ENCODE data around the gene TANC1. TPM values are rescaled to one million over a fixed set of nuclear protein-coding genes. Genes with fewer than 3 reads are reported as not detected.
A peak's percentile ranks its signal among the peaks of the same experiment; 100 is the strongest.

TANC1 gene
- total RNA-seq, 1 experiment from 2014 or later = 2.5 TPM

GRCh38 chr2:159118115-159118858, 149.8 kb downstream of the TANC1 start:
- H3K14ac ChIP-seq (ENCODE audit: insufficient read depth, low read length) = no peak overlapping the region
- no peak overlapping the region for H4K8ac ChIP-seq (replicated peaks; ENCODE audit: insufficient read length, low read depth, low read length)
- H2BK120ac ChIP-seq (ENCODE audit: low read depth, low read length, poor library complexity, severe bottlenecking) = no peak overlapping the region
- no peak overlapping the region for H2AK5ac ChIP-seq (ENCODE audit: insufficient read length, low read length)
- Mint-ChIP-seq H3K36me3 (ENCODE audit: insufficient read depth in 1 of 3, low read depth in 3 of 3) (no peaks in the 10 kb centered on the region; a peak in 1 of 7 replicates), H3K9me3 (no peaks in the 10 kb centered on the region), H3K27me3 (ENCODE audit: low read depth) (no peaks in the 10 kb centered on the region), H3K27ac (no peak overlapping the region; a peak in 3 of 7 replicates), H3K4me3 (no peak overlapping the region), H3K4me1 (peaks cover 0 to 2% of the 10 kb centered on the region in 2 experiments; a peak in 1 of 4 replicates)
- no peaks in the 10 kb centered on the region for H3K23me2 ChIP-seq (ENCODE audit: insufficient read length, low read depth, low read length, poor library complexity, severe bottlenecking)
- H4K91ac ChIP-seq (ENCODE audit: insufficient read length, low read depth, low read length) = no peak overlapping the region
- no peak overlapping the region for H4K5ac ChIP-seq (ENCODE audit: insufficient read length, low read depth, low read length)
- peak; percentile 80 for DNase-seq
- no peak overlapping the region for H2BK15ac ChIP-seq (ENCODE audit: low read depth, low read length)
- no peak overlapping the region for H3K27ac ChIP-seq (ENCODE audit: insufficient read length, low read depth, low read length)
- no peak overlapping the region for H3K18ac ChIP-seq (ENCODE audit: insufficient read length, low read depth, low read length)
- no peak overlapping the region for H2AFZ ChIP-seq (ENCODE audit: low read length)
- H3K79me1 ChIP-seq (ENCODE audit: insufficient read depth, low read depth, low read length, poor library complexity, severe bottlenecking) = no peaks in the 10 kb centered on the region
- no peak overlapping the region for H3T11ph ChIP-seq (ENCODE audit: low read length)
- H3K9ac ChIP-seq (ENCODE audit: extremely low read depth, insufficient read length, low read length) = no peak overlapping the region
- no CpG with 5 or more reads among the region's 11 CpGs for WGBS (ENCODE audit: extremely low coverage, insufficient read length, low lambda C conversion rate)
- H3K4me1 ChIP-seq (ENCODE audit: insufficient read depth, low read length) = no peaks in the 10 kb centered on the region
- no peaks in the 10 kb centered on the region for H3K27me3 ChIP-seq (ENCODE audit: insufficient read depth, low read length)
- H3K23ac ChIP-seq (ENCODE audit: insufficient read length, low read depth, low read length) = no peak overlapping the region
- H2BK12ac ChIP-seq (ENCODE audit: insufficient read length, low read depth, low read length) = no peak overlapping the region
- H2BK5ac ChIP-seq (ENCODE audit: insufficient read length, low read length) = no peak overlapping the region
- H3K4ac ChIP-seq (ENCODE audit: low read depth, low read length) = no peak overlapping the region
- TF ChIP-seq, protein P1, sequence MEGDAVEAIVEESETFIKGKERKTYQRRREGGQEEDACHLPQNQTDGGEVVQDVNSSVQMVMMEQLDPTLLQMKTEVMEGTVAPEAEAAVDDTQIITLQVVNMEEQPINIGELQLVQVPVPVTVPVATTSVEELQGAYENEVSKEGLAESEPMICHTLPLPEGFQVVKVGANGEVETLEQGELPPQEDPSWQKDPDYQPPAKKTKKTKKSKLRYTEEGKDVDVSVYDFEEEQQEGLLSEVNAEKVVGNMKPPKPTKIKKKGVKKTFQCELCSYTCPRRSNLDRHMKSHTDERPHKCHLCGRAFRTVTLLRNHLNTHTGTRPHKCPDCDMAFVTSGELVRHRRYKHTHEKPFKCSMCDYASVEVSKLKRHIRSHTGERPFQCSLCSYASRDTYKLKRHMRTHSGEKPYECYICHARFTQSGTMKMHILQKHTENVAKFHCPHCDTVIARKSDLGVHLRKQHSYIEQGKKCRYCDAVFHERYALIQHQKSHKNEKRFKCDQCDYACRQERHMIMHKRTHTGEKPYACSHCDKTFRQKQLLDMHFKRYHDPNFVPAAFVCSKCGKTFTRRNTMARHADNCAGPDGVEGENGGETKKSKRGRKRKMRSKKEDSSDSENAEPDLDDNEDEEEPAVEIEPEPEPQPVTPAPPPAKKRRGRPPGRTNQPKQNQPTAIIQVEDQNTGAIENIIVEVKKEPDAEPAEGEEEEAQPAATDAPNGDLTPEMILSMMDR (conservative IDR thresholded peaks at IDR 0.05) = peak; percentile 95
- no peak overlapping the region for H2BK20ac ChIP-seq (ENCODE audit: low read depth, low read length, poor library complexity, severe bottlenecking)
- no peak overlapping the region for H3K4me2 ChIP-seq (ENCODE audit: insufficient read depth, insufficient read length, low read length)
- no peaks in the 10 kb centered on the region for H3K79me2 ChIP-seq (ENCODE audit: insufficient read depth, low read length)
- no peaks in the 10 kb centered on the region for H4K20me1 ChIP-seq (ENCODE audit: control insufficient read depth, insufficient read depth, insufficient read length)
- H3K9me3 ChIP-seq (ENCODE audit: control insufficient read depth, low read depth, low read length) = no peaks in the 10 kb centered on the region
- H3K56ac ChIP-seq (ENCODE audit: insufficient read length, low read depth, low read length) = no peak overlapping the region
